Myocyte (in vitro differentiated cells): ENCODE data around the gene STK17A. TPM values are rescaled to one million over a fixed set of nuclear protein-coding genes. Genes with fewer than 3 reads are reported as not detected.
"Not testable (repeated sequence)": the region's sequence is repeated elsewhere in the genome, so short reads cannot be mapped to it uniquely, and the experiment has no call there.

ENCODE experiments used
- DNase-seq: peaks from one replicate; pipeline ENCODE4 v3.0.0-alpha.2; 2012; ENCODE audit warnings: low read depth
- total RNA-seq: library from RNA; depleted of rRNA; stranded (reverse); fragments of >200 nt; gene quantifications from 2 replicates; pipeline ENCODE4 v1.2.3, GENCODE V29; 2014

STK17A gene
- total RNA-seq, 1 donor from 2014 or later = 17.7 TPM

GRCh38 chr7:43565786-43566185 lies 17.1 kb upstream of the STK17A start:
- no peak for DNase-seq

GRCh38 chr7:43568529-43568928 lies 14.4 kb upstream of the STK17A start:
- no peak for DNase-seq

- peak; percentile 33 for DNase-seq
Measured at GRCh38 chr7:43569424-43569823, 13.5 kb upstream of the STK17A start.

- no peak for DNase-seq
Measured at GRCh38 chr7:43570688-43571365, 12.1 kb upstream of the STK17A start.

GRCh38 chr7:43572516-43573049 lies 10.3 kb upstream of the STK17A start:
- peak; percentile 95 for DNase-seq

- DNase-seq = not testable (repeated sequence)
Measured at GRCh38 chr7:43573832-43574231, 9.1 kb upstream of the STK17A start.

- no peak for DNase-seq
Measured at GRCh38 chr7:43575506-43575905, 7.4 kb upstream of the STK17A start.

GRCh38 chr7:43576241-43576640 lies 6.7 kb upstream of the STK17A start:
- no peak for DNase-seq

- DNase-seq = peak; percentile 18
Measured at GRCh38 chr7:43577485-43577951, 5.4 kb upstream of the STK17A start.

GRCh38 chr7:43583424-43584194 lies 701 bp downstream of the STK17A start:
- peak; percentile 80 for DNase-seq

GRCh38 chr7:43584195-43584586 lies 1.3 kb downstream of the STK17A start:
- DNase-seq = peak; percentile 80

- not testable (repeated sequence) for DNase-seq
Measured at GRCh38 chr7:43584733-43585132, 1.8 kb downstream of the STK17A start.

GRCh38 chr7:43585562-43585961 lies 2.7 kb downstream of the STK17A start:
- DNase-seq = no peak

- no peak for DNase-seq
Measured at GRCh38 chr7:43586251-43586900, 3.5 kb downstream of the STK17A start.

- no peak for DNase-seq
Measured at GRCh38 chr7:43588477-43589132, 5.7 kb downstream of the STK17A start.

- DNase-seq = no peak
Measured at GRCh38 chr7:43589133-43589478, 6.2 kb downstream of the STK17A start.

GRCh38 chr7:43589728-43590127 lies 6.8 kb downstream of the STK17A start:
- DNase-seq = no peak

GRCh38 chr7:43590862-43591557 lies 8.1 kb downstream of the STK17A start:
- DNase-seq = no peak

- no peak for DNase-seq
Measured at GRCh38 chr7:43591558-43592180, 8.8 kb downstream of the STK17A start.

GRCh38 chr7:43592326-43592725 lies 9.4 kb downstream of the STK17A start:
- DNase-seq = no peak
